ENCODE results near the gene TRIM38.

GRCh38 chr6:26022737-26023136 is 60.1 kb downstream of the TRIM38 start:
- no peak for TF ChIP-seq EZH2 (IDR thresholded peaks at IDR 0.05; ENCODE audit: borderline replicate concordance, low read depth, low read length, severe bottlenecking)
- no peak for TF ChIP-seq POLR2A (IDR thresholded peaks at IDR 0.05; ENCODE audit: low read depth, low read length)
- TF ChIP-seq CTCF (IDR thresholded peaks at IDR 0.05; ENCODE audit: extremely low read depth in 1 of 2, insufficient read depth in 1 of 2, low read depth in 1 of 2, low read length in 2 of 2): no peak
- no peak for TF ChIP-seq JUN (IDR thresholded peaks at IDR 0.05; ENCODE audit: borderline replicate concordance, insufficient read depth, insufficient read length, low read depth)
- TF ChIP-seq POLR2AphosphoS5 (IDR thresholded peaks at IDR 0.05; ENCODE audit: insufficient read depth, low read depth, low read length): no peak
- no peak for TF ChIP-seq MYC (IDR thresholded peaks at IDR 0.05; ENCODE audit: low read depth, low read length)

Measured in endothelial cell of umbilical vein (primary cell).